HEK293 (cell line): ENCODE data around the gene TBC1D16.

Experiments used
- CTCF ChIP-seq: fragments of 450-650 bp; formaldehyde crosslinking; IDR thresholded peaks from 2 replicates; pipeline ENCODE4 v1.5.1; 2016; ENCODE audit warnings: missing biosample characterization, missing genetic modification characterization
- GFI1B ChIP-seq: fragments of 450-650 bp; formaldehyde crosslinking; IDR thresholded peaks from 2 replicates; pipeline ENCODE4 v1.5.1; 2016; ENCODE audit warnings: missing biosample characterization, missing genetic modification characterization
- HOXC10 ChIP-seq: sonication (generic); formaldehyde crosslinking; IDR thresholded peaks from 2 replicates; pipeline ENCODE4 v1.8.1; 2023; ENCODE audit warnings: mild to moderate bottlenecking, missing genetic modification reagents
- KLF16 ChIP-seq: fragments of 450-650 bp; formaldehyde crosslinking; IDR thresholded peaks from 2 replicates; pipeline ENCODE4 v1.5.1; 2017; ENCODE audit warnings: missing biosample characterization, missing genetic modification characterization
- REST ChIP-seq: fragments of 450-650 bp; formaldehyde crosslinking; IDR thresholded peaks from 2 replicates; pipeline ENCODE4 v1.5.1; 2016; ENCODE audit warnings: missing biosample characterization, missing genetic modification characterization
- SP3 ChIP-seq: fragments of 450-650 bp; formaldehyde crosslinking; IDR thresholded peaks from 2 replicates; pipeline ENCODE4 v1.5.1; 2016; ENCODE audit warnings: missing biosample characterization, missing genetic modification characterization
- ZBTB44 ChIP-seq: fragments of 450-650 bp; IDR thresholded peaks from 2 replicates; pipeline ENCODE4 v1.5.1; 2018; ENCODE audit warnings: missing biosample characterization, mild to moderate bottlenecking, missing genetic modification characterization
- ZBTB48 ChIP-seq: fragments of 450-650 bp; formaldehyde crosslinking; IDR thresholded peaks from 2 replicates; pipeline ENCODE4 v1.5.1; 2016; ENCODE audit warnings: missing biosample characterization, missing genetic modification characterization
- ZNF140 ChIP-seq: fragments of 450-650 bp; formaldehyde crosslinking; IDR thresholded peaks from 2 replicates; pipeline ENCODE4 v1.5.1; 2016; ENCODE audit warnings: missing biosample characterization, missing genetic modification characterization
- ZNF530 ChIP-seq: fragments of 450-650 bp; formaldehyde crosslinking; IDR thresholded peaks from 2 replicates; pipeline ENCODE4 v1.5.1; 2016; ENCODE audit warnings: low read depth, missing biosample characterization, missing genetic modification characterization
- ZNF596 ChIP-seq: fragments of 450-650 bp; IDR thresholded peaks from 2 replicates; pipeline ENCODE4 v1.5.0; 2018; ENCODE audit warnings: missing biosample characterization, mild to moderate bottlenecking, missing genetic modification characterization, moderate library complexity
- ZSCAN18 ChIP-seq: fragments of 450-650 bp; formaldehyde crosslinking; IDR thresholded peaks from 2 replicates; pipeline ENCODE4 v1.5.1; 2016; ENCODE audit warnings: missing biosample characterization, missing genetic modification characterization

- TF ChIP-seq CTCF (tag by site-specific recombination): no peak
- no peak for TF ChIP-seq ZNF596 (tag by site-specific recombination)
- no peak for TF ChIP-seq SP3 (tag by site-specific recombination)
- TF ChIP-seq ZNF530 (tag by site-specific recombination): no peak
- TF ChIP-seq HOXC10 (CRISPR knock-in tag): no peak
- TF ChIP-seq GFI1B (tag by site-specific recombination): no peak
- TF ChIP-seq REST: no peak
- no peak for TF ChIP-seq KLF16 (tag by site-specific recombination)
- no peak for TF ChIP-seq ZNF140 (tag by site-specific recombination)
- TF ChIP-seq ZBTB44: no peak
- no peak for TF ChIP-seq ZSCAN18 (tag by site-specific recombination)
- no peak for TF ChIP-seq ZBTB48 (tag by site-specific recombination)
Measured at GRCh38 chr17:80012765-80013741, 22.6 kb downstream of the TBC1D16 start.
